Esophagus squamous epithelium (tissue), 5 donors: ENCODE data around the gene PARM1. TPM values are rescaled to one million over a fixed set of nuclear protein-coding genes. Genes with fewer than 3 reads are reported as not detected.
"Not testable (repeated sequence)": the region's sequence is repeated elsewhere in the genome, so short reads cannot be mapped to it uniquely, and the experiment has no call there.

Experiments used
- DNase-seq: peaks from one replicate; lab custom pipeline; 2025; lab: John Stamatoyannopoulos, UW
- H3K27ac ChIP-seq, 4 donors: fragments of 200-600 bp; sonication (generic); one replicate each; pipeline ENCODE4 v1.5.1; 2016 to 2019; ENCODE audit warnings: mild to moderate bottlenecking in 1 of 4
- H3K27me3 ChIP-seq, 4 donors: fragments of 200-600 bp; sonication (generic); 1 replicate in 3 of 4; 2 replicates in 1 of 4; pipeline versions ENCODE4 v1.5.1 to v1.6.0; 2017 to 2021; ENCODE audit warnings: antibody characterized with exemption in 1 of 4
- H3K36me3 ChIP-seq, 3 donors: fragments of 200-600 bp; sonication (generic); one replicate each; pipeline ENCODE4 v1.5.1; 2016 to 2019
- H3K4me1 ChIP-seq, 3 donors: fragments of 200-600 bp; sonication (generic); one replicate each; pipeline ENCODE4 v1.5.1; 2017 to 2019
- H3K4me3 ChIP-seq, 4 donors: fragments of 200-600 bp; sonication (generic); 1 replicate in 3 of 4; 2 replicates in 1 of 4; pipeline ENCODE4 v1.5.1; 2016 to 2019; ENCODE audit warnings: mild to moderate bottlenecking in 2 of 4, moderate library complexity in 1 of 4
- H3K9me3 ChIP-seq, 3 donors: fragments of 200-600 bp; sonication (generic); one replicate each; pipeline ENCODE4 v1.5.1; 2016 to 2019
- CTCF ChIP-seq, 6 experiments: fragments of 450-650 bp in 4 of 6; fragments of 200-600 bp in 2 of 6; sonication (generic) in 2 of 6; IDR thresholded peaks; one replicate each; pipeline ENCODE4 v1.5.1; 2016 to 2019; ENCODE audit warnings: antibody characterized with exemption in 6 of 6, mild to moderate bottlenecking in 4 of 6, moderate library complexity in 4 of 6
- POLR2A ChIP-seq, 4 donors: fragments of 450-650 bp; IDR thresholded peaks; one replicate each; pipeline ENCODE4 v1.6.1; 2017; ENCODE audit warnings: antibody characterized with exemption in 4 of 4, mild to moderate bottlenecking in 4 of 4, moderate library complexity in 3 of 4
- WGBS, 2 donors: methylation state at CpG; one replicate each; pipeline ENCODE4 v1.1.5; 2018; 5-methylcytosine and 5-hydroxymethylcytosine counted together
- intact Hi-C: fragments of 100-400 bp; cut with DNase I; formaldehyde crosslinking; loops from one replicate; pipeline ENCODE4 v1.15.0; 2022
- total RNA-seq, 4 donors: library from RNA; depleted of rRNA; stranded (reverse); fragments of >200 nt; gene quantifications; one replicate each; pipeline ENCODE4 v1.1.0, GENCODE V29; 2016
- donor health status: DM: yes; HTN: yes; CAD: no.

PARM1 gene
- total RNA-seq, 4 donors from 2014 or later = 1.9 to 10.3 (median 4.4) TPM

- H3K9me3 ChIP-seq = no peaks in the 10 kb centered on the region
- H3K27ac ChIP-seq = no peak overlapping the region
- H3K36me3 ChIP-seq = no peaks in the 10 kb centered on the region
- no peak for DNase-seq
- H3K4me1 ChIP-seq = peaks cover 0 to 9% (median 6%) of the 10 kb centered on the region in 3 donors
- H3K27me3 ChIP-seq = no peaks in the 10 kb centered on the region
- TF ChIP-seq CTCF (IDR thresholded peaks at IDR 0.05) = no peak
- TF ChIP-seq POLR2A (IDR thresholded peaks at IDR 0.05) = no peak
- no peak overlapping the region for H3K4me3 ChIP-seq
- WGBS, 2 donors = 43 to 69% methylated on average over 2 of the region's 2 CpGs
- intact Hi-C loops = no loop called here
Observed at GRCh38 chr4:74990276-74990875, 57.5 kb downstream of the PARM1 start.

GRCh38 chr4:74994436-74994835, 61.5 kb downstream of the PARM1 start:
- H3K4me3 ChIP-seq, H3K9me3 ChIP-seq, H3K36me3 ChIP-seq, DNase-seq, intact Hi-C loops, H3K27ac ChIP-seq, H3K27me3 ChIP-seq: not testable (repeated sequence)
- H3K4me1 ChIP-seq = peaks cover 0 to 14% (median 6%) of the 10 kb centered on the region in 3 donors
- 68 to 97% methylated on average over 2 of the region's 2 CpGs for WGBS, 2 donors

GRCh38 chr4:74996996-74997395, 64.1 kb downstream of the PARM1 start:
- Histone ChIP-seq H3K27me3 (no peaks in the 10 kb centered on the region), H3K4me1 (peaks cover 0 to 5% (median 0%) of the 10 kb centered on the region in 3 donors), H3K36me3 (no peaks in the 10 kb centered on the region), H3K27ac (no peak overlapping the region), H3K9me3 (no peaks in the 10 kb centered on the region), H3K4me3 (no peak overlapping the region)
- DNase-seq = no peak
- intact Hi-C loops = no loop called here
- TF ChIP-seq CTCF (IDR thresholded peaks at IDR 0.05) (no peak), POLR2A (IDR thresholded peaks at IDR 0.05) (no peak)
- 8 to 36% methylated on average over 1 of the region's 1 CpG for WGBS, 2 donors

GRCh38 chr4:74997948-74998729, 65.2 kb downstream of the PARM1 start:
- Histone ChIP-seq H3K9me3 (no peaks in the 10 kb centered on the region), H3K4me3 (no peak overlapping the region), H3K4me1 (peaks cover 0 to 8% (median 0%) of the 10 kb centered on the region in 3 donors), H3K36me3 (no peaks in the 10 kb centered on the region), H3K27me3 (no peaks in the 10 kb centered on the region), H3K27ac (no peak overlapping the region)
- intact Hi-C loops = no loop called here
- TF ChIP-seq CTCF (IDR thresholded peaks at IDR 0.05) = no peak
- TF ChIP-seq POLR2A (IDR thresholded peaks at IDR 0.05) = no peak
- 82 to 86% methylated on average over 3 of the region's 3 CpGs for WGBS, 2 donors
- no peak for DNase-seq

GRCh38 chr4:74999714-75000309, 66.9 kb downstream of the PARM1 start:
- intact Hi-C loops = no loop called here
- H3K27me3 ChIP-seq = no peaks in the 10 kb centered on the region
- DNase-seq = no peak
- WGBS, 2 donors = 58 to 68% methylated on average over 6 of the region's 6 CpGs
- no peak overlapping the region for H3K4me3 ChIP-seq
- H3K4me1 ChIP-seq = peaks cover 0 to 21% (median 0%) of the 10 kb centered on the region in 3 donors
- no peaks in the 10 kb centered on the region for H3K9me3 ChIP-seq
- no peak for TF ChIP-seq POLR2A (IDR thresholded peaks at IDR 0.05)
- no peak for TF ChIP-seq CTCF (IDR thresholded peaks at IDR 0.05)
- H3K36me3 ChIP-seq = no peaks in the 10 kb centered on the region
- H3K27ac ChIP-seq = no peak overlapping the region
